ENCODE data around the gene HS6ST1.

DNA sequence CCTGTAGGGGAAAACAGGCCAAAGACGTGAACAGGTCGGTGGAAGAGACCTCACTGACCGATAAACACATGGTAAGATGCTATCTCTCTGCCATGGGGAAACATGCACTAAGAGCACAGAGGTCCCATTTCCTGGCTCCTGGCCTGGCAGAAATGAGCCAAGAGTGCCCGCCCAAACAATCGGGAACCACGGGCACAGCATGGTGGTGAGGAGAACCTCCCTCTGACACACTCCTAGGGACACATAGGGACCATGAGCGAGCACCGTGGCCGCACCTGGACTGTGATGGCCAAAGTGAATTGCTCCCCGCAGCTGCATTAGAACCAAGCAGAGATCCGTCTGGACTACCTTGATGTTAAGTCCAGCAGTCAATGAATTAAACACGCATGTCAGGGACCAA is 11.1 kb downstream of the HS6ST1 start:
- TF ChIP-seq, protein P1, sequence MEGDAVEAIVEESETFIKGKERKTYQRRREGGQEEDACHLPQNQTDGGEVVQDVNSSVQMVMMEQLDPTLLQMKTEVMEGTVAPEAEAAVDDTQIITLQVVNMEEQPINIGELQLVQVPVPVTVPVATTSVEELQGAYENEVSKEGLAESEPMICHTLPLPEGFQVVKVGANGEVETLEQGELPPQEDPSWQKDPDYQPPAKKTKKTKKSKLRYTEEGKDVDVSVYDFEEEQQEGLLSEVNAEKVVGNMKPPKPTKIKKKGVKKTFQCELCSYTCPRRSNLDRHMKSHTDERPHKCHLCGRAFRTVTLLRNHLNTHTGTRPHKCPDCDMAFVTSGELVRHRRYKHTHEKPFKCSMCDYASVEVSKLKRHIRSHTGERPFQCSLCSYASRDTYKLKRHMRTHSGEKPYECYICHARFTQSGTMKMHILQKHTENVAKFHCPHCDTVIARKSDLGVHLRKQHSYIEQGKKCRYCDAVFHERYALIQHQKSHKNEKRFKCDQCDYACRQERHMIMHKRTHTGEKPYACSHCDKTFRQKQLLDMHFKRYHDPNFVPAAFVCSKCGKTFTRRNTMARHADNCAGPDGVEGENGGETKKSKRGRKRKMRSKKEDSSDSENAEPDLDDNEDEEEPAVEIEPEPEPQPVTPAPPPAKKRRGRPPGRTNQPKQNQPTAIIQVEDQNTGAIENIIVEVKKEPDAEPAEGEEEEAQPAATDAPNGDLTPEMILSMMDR (conservative IDR thresholded peaks at IDR 0.05; ENCODE audit: low read length), result no peak
- no peak for TF ChIP-seq EZH2phosphoT487 (IDR thresholded peaks at IDR 0.05; ENCODE audit: borderline replicate concordance, low read depth, low read length)
